Stimulated activated CD8-positive, alpha-beta memory T cell treated with anti-CD3 and anti-CD28 coated beads, Interleukin-15, amount 100 ng/mL, for 4 hours (primary cell): ENCODE data around the gene SSH3.
"Not testable (repeated sequence)": the region's sequence is repeated elsewhere in the genome, so short reads cannot be mapped to it uniquely, and the experiment has no call there.

Experiments used
- DNase-seq, 2 donors: peaks; one replicate each; pipeline ENCODE4 v3.0.0-alpha.2; 2020; ENCODE audit warnings: low read depth in 2 of 2

SSH3 gene, protein sequence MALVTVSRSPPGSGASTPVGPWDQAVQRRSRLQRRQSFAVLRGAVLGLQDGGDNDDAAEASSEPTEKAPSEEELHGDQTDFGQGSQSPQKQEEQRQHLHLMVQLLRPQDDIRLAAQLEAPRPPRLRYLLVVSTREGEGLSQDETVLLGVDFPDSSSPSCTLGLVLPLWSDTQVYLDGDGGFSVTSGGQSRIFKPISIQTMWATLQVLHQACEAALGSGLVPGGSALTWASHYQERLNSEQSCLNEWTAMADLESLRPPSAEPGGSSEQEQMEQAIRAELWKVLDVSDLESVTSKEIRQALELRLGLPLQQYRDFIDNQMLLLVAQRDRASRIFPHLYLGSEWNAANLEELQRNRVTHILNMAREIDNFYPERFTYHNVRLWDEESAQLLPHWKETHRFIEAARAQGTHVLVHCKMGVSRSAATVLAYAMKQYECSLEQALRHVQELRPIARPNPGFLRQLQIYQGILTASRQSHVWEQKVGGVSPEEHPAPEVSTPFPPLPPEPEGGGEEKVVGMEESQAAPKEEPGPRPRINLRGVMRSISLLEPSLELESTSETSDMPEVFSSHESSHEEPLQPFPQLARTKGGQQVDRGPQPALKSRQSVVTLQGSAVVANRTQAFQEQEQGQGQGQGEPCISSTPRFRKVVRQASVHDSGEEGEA

DNA sequence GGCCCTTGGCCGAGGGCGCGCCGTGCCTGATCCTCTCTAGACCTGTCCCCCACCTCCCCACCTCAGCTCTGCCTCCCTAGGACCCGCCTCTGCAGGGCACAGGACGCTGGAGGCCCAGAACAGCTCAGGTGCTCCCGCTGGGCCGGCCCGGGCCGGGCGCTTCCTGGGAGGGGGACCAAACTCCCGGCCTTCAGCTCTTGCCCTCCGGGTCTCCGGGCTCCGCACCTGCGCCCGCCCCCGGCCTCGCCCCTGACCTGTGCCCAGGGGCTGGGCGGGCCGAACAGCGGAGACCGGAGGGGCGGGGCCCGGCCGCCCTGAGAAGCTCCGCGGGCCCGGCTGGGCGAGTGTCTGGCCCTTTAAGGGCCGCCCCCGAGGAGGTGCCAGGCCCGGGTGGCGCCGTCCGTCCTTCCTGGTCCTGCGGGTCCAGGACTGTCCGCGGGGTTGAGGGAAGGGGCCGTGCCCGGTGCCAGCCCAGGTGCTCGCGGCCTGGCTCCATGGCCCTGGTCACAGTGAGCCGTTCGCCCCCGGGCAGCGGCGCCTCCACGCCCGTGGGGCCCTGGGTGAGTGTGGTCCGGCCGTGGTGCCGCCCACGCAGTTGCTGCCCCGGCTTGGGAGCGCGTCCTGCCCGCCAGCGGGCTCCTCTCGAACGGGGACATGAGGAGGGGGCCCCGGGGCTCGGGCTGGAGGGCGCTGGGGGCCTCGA, at the start of gene SSH3:
Gene SSH3, plus strand, starts transcription at position 399 of the 703 bp plus-strand sequence. Its CDS starts 96 bp downstream, at position 495.
- no peak for DNase-seq

DNA sequence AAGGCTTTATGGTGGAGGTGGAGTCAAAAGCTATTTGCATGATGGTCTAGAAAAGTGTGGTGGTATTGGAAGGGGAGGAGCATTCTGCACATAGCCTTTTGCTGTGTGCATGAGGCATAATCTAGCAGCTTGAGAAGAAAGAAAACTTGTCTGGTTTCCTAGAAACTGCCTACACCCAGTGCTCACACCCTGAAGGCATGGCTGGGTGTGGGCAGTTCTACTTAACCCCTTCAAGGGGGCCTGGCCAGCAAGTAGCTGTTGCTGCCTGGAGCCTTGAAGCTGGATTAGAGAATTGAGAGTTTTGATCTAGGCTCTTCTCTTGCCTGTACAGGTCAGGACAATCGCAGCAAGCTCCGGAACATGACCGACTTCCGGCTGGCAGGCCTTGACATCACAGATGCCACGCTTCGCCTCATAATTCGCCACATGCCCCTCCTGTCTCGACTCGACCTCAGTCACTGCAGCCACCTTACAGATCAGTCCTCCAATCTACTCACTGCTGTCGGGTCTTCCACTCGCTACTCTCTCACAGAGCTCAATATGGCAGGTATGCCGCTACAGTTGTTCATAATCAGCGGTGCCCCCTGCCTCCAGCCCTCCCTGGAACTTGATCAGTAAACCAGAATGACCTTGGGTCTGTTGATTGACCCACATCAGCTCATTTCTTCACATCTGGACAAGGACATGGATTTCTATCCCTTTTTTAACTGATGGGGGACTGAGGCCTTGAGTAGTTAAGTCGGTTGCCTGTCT, 49.3 kb upstream of the SSH3 start:
- no peak for DNase-seq

DNA sequence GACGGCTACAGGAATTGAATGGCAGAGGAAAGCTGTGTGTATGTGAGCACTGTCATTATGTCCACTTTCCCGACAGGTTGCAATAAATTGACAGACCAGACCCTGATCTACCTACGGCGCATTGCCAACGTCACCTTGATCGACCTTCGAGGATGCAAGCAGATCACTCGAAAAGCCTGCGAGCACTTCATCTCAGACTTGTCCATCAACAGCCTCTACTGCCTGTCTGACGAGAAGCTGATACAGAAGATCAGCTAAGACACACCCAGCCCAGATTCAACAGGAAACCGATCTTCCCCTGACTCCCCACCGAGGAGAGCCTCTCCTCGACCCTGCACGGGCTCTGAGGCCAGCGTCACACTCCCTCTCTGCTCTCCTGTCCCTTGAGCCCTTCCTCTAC, 48.5 kb upstream of the SSH3 start:
- DNase-seq, result no peak

DNA sequence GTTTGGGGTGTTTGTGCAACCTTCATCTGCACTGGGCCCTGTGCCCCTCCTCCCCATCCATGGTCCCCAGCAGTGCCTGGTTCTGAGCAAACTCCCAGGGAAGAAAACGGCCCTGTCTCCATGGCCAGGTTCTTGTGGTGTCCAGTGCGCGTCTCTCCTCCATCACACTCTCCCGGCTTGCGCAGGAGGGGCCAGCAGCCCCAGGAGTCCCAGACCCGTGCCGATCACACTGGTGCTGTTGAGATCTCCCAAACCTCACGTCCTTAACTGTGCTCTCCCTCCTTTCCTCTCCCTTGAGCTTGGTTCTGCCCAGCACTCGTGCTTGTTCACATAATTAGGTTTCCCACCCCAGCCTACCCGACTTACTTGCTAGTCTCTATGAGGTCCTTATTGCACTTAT, 48.0 kb upstream of the SSH3 start:
- no peak for DNase-seq

DNA sequence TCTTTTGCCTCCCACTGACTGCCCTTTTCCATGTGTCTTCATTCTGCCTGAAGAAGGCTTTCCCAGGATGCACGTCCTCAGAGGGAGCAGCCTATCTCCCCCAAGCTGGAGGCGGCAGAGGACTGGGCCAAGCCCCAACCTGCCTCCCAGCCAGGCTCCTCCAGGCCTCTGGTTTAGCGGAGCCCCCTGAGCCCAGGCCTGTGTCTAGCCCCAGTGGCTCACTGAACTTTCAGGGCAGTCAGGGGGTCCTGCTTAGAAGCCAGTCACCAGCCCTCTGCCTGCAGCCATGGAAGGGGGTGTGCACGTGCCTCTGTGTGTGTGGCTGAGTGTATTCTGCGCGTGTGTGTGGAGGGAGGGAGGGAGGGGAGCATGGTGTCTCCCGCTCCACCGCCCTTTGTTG, 47.5 kb upstream of the SSH3 start:
- DNase-seq, result no peak

DNA sequence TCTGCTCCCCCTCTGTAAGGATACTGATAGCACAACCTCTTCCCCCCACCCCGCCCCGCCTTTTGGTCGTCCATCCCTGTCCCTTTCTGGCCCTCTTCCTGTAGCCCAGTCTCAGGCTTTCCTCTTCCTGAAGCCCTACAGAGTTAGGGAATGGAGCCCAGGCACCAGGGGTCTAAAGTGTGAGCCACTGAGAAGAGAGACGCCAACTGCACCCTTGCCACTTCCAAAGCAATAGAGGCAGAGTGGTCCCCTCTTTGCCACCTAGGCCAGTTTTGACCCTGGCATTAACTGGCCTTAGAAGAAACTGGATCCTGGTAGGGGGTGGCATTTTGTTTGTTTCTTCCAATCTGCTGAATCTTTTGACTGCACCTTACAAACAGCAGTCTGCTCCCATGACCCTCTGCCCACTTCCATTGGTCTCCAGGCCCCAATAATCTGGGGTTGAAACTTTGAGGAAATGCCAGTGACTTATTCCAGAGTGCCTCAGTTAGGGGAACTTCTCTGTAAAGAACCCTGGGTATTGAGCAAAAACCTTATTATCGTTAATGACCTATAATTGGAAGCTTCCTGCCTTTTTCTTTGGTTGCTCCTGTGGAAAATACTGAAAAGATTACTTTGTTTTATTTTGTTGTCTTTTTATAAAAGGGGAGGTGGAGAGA, 46.7 kb upstream of the SSH3 start:
- no peak for DNase-seq

DNA sequence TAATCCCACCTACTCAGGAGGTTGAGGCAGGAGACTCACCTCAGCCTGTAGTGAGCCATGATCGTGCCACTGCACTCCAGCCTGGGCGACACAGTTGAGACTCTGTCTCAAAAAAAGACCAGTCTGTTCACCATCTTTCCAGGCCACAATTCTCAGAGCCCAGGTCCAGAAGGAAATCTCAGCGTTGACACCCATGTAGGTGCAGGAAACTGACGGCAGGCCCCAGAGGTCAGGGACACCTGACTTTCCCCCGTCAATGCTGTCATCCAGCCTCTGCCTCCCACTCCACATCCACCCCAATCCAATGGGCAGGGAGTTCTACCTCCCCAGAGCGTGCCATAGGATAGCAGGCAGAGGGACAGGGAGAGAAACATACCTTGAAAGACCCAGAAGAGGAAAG, 42.9 kb upstream of the SSH3 start:
- no peak for DNase-seq

DNA sequence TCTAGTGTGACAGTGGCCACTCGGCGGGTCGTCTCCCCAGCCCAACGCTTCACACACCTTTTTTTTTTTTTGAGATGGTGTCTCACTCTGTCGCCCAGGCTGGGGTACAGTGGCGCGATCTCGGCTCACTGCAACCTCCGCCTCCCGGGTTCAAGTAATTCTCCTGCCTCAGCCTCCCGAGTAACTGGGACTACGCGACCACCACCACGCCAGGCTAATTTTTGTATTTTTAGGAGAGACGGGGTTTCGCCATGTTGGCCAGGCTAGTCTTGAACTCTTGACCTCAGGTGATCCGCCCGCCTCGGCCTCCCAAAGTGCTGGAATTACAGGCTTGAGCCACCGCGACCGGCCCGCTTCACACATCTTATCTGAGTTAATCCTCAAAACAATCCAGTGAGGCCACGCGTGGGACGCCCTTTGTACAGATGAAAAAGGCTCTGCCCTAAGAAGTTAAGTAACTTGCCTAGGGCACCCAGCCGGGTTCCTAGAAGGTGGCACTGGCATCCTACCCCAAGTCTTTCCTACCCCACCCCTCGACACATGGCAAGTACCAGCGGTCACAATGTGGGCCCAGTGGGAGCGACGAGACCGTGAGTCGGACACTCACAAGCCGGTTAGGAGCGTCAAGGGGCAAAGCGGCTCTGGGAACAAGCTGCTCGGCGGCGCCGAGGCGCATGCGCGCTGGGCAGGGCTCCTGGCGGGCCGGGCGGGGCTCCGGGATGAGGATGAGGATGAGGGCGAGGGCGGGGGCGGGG, 42.3 kb upstream of the SSH3 start:
- DNase-seq, result not testable (repeated sequence)

DNA sequence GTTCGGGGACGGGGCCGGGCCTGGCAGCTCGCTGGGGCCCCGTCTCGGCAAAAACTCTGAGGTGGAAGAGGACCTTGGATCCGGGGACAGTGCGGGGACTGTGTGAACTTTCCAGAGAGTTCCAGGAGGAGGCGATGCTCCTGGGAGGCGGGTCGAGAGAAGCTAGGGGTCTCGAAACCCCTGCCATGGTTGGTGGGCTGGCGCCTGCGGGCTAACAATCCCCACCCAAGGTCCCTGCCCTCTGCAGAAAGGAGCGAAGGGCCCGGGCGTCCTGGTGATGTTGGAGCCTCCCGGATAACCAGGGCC, 41.7 kb upstream of the SSH3 start:
- DNase-seq, result no peak

DNA sequence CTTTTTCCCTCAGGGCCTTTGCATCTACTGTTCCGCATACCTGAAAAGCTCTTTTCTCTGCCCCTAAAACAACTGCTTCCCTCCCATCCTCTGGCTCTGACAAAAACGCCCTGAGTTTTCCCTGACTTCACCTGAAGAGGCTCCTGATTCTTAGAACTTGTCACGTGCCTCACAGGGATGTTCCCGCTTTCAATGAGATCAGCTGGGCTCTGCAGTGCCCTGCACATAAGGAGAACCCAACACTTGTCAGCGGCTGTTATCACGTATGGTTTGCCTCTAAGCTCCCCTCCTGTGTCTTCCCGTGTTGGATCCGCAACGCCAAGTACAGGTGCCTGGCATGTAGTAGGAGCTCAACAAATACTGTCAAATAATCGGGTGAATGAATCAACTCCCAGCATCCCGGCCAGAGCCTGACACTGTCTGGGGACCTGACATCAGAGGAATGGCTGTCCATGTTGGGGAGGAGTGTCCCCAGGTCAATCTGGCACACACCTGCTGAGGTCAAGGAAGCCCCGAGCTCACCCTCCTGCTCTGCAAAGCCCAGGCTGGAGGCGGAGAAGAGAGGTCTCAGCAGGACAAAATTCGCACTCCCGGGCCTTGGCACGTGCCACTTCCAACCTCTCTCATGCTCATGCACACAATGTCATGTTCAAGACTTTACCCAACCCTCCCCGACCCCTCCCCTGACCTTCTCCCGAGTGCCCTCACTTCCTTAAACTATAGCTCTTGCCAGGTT, 41.2 kb upstream of the SSH3 start:
- no peak for DNase-seq

DNA sequence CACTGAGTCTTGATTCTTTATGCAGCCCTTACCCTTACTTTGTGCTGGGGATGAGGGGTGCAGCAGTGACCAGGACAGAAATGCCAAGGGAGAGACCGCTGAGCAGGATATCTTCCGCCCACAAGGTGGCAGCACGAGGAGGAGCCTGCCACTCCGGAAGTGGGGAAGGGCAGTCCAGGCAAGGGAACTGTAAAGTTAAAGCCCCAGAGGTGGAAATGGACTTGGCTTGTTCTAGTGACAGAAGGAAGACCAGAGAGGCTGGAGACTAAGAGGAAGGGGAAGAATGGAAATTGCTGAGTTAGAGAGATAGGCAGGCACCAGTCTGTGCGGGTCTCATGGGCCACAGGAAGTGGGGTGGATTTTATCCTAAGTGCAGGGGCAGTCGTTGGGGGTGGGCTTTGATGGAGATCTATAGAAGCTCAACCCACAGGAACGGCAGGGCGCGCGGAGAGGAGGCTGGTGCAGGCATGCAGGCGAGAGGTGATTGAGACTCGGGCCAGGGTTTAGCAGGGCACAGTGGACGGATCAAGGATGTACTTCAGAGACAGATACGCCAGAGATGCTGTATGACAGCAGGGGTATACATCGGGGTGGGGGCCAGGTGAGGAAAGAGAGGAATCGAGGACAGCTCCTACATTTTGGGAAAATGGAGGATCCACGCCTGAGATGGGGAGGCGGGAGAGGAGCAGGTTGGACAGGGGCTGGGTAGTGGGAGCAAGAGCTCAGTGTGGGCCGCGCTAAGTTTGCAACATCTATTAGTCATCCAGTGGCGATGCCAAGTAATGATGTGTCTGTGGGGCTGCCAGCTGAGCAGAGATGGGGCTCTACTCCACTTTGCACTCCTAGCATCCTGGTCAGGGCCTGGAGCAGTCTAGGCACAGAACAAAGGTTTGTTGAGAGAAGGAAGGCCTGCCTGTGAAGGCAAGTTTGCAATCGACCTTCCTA, 40.3 kb upstream of the SSH3 start:
- DNase-seq, result no peak

DNA sequence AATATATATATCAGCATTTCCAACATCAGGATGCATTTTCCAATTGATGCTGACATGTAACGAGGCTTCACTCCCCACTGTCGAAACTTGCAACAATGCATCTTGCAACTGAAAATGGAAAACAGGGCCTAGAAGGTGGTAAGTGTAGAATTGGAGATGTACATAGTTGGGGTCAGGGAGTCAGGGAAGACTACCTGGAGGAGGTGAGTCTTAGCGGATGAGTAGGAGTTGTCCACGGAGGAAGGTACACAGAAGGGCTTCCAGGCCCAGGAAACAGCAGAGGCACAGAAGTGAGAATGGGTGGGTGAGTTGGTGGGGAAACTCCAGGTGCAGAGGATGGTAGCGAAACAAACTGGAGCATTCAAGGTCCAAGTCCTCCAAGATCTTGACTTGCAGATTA, 39.1 kb upstream of the SSH3 start:
- no peak for DNase-seq

DNA sequence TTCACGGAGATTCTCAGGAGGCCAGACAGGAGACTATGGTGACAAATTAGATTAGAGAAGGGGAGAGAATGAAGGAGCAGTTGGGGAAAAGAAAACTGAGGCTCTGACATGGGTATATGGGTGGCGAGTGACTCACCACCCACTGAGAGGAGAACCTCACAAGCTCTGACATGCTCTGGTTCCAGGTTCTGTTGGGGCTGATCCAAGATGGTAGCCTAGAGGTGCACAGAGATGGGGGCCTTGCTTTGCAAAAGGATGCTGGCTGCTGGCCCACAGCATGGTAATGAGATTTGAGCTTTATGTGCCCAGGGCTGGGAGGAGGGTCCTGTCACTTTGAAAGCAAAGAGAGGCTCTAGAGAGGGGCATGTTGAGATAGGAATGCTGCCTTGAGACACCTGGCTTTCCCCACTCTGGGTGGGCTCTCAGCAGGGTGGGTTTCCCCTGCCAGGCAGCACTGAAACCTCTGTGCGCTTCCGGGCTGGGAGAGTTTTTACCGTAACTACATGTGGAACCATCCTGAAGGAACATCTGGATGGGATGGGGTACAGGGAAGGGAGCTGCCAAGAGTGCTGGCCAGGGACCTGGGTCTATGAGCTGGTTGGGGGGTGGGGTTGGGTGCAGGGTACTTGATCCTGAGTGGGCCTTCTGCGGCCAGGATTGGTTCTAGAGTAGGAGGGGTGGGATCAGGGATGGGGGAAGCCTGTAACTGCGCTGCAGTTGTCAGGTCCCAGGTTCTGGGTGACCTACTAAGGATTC, 38.3 kb upstream of the SSH3 start:
- no peak for DNase-seq

DNA sequence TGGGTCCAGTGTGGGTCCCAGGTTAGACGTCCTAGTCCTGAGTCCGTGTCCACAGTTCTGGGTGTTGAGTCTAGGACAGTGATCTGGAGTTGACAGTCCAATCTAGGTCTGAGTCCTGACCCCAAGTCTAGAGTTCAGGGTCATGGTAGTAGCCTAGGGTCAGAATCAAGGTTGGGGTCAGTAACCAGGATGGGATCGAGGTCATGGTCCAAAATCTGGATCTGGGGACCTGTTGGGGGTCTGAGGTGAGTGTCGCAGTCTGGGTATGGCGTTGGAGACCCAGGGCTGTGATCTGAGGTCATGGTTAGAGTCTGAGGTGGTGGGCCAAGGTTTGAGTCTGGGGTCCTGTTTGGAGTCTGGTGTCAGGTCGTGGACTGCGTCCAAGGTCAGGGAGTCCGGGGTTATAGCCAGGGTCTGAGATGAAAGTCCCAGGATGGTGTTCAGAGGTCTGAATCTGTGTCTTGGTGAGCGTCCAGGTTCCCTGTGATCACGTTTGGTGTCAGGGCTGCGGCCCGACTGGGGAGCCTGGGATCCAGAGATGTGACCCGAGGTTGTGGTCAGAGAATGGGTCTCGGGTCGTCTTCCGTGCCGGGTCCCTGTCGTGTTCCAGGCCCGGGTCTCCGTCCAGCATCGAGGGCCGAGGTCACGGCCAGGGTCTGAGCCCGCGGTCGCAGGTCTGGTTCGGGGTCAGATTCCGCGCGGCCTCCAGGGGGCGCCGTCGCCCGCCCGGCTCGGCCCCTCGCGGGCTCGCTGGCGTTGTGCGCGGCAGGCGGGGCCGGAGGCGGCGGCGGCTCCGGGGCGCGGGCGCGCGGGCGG, 37.5 kb upstream of the SSH3 start:
- DNase-seq, result no peak

DNA sequence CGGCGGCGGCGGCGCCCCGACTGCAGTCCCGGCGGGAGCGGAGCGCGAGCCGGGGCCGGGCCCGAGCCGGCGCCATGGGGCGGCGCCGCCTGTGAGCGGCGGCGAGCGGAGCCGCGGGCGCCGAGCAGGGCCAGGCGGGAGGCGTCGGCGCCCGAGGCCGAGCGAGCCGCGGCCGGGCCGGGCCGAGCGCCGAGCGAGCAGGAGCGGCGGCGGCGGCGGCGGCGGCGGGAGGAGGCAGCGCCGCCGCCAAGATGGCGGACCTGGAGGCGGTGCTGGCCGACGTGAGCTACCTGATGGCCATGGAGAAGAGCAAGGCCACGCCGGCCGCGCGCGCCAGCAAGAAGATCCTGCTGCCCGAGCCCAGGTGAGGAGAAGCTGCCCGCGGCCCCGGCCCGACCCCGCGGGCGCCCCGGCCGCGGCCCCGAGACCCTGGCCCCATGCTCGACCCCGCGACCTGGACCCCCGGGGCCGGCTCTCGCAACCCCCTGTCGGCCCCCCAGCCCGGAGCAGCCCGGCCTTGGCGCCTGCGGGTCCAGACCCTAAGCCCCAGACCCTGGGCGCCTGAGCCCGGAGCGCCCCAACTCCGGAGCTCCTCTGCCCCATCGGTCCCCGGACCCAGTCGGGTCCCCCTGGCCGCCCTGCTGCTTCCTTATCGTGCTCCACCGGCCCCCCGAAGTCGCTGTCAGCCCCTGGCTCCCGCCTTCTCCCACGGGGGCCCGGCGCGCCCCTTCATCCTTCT, 36.7 kb upstream of the SSH3 start, which contains the start of gene GRK2:
Gene GRK2, plus strand, starts transcription at position 25 of the 739 bp plus-strand sequence. Its CDS starts 227 bp downstream, at position 252.
- no peak for DNase-seq

DNA sequence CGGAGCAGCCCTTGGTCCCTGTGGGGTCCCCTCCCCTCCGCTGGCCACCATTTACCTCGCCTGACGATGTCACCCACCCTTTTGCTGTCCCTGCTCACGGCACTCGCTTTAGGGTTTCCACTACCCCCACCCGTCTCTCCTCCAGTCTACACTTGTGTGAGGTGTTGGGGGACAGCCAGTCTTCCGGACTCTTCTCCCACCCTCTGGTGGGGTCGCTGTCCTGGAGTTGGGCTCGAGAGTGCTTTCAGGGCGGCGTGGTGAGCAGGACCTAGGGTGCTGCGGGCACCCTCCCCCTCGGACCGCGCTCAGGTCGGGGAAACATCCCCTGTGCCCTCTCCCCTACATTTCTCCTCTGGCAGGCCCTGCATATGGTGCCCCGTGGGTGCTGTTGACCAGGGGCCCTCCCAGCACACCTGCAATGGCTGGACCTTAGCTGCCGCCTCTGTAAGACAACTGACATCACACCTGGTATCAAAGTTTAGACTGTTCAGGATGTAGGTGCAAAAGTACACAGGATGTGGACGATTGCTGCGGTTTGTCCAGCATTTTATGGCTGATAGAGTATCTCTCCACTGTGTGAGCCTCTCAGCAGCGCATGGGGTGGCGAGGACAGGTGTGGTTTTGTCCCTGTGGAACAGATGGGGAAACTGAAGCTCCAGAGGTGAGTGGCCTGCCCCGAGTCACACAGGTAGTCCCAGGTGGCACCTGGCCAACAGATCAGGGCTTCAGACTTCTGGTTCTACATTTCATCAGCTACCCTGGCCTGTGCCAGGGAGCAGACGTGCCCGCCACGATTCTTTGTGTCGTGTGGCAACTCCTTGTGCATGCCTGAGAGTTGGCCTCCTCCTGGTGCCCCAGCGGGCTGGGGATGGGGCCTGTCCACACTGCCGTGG, 35.9 kb upstream of the SSH3 start:
- DNase-seq, result no peak
